ENCODE measurements around the gene ADAMTS6. TPM values are rescaled to one million over a fixed set of nuclear protein-coding genes. Genes with fewer than 3 reads are reported as not detected.
"Not testable (repeated sequence)": the region's sequence is repeated elsewhere in the genome, so short reads cannot be mapped to it uniquely, and the experiment has no call there.

The ADAMTS6 gene
- total and polyA plus RNA-seq, 4 experiments from 2014 or later = 0.14 to 1.8 (median 0.89) TPM; not detected in 1

- no peaks in the 10 kb centered on the region for H3K4me1 Mint-ChIP-seq
Measured at GRCh38 chr5:65395526-65396155, 86.1 kb downstream of the ADAMTS6 start.

GRCh38 chr5:65394087-65394486 is 87.6 kb downstream of the ADAMTS6 start:
- no peaks in the 10 kb centered on the region for H3K4me1 ChIP-seq (ENCODE audit: insufficient read depth, low read length)
- intact Hi-C loops (cut with micrococcal nuclease) = no loop called here

More at GRCh38 chr5:65395526-65396155, 86.1 kb downstream of the ADAMTS6 start:
- POLR2A ChIA-PET (ENCODE audit: partially characterized antibody) = no interaction called here
- H3K27me3 Mint-ChIP-seq = peaks cover 0 to 2% of the 10 kb centered on the region in 2 donors
- H3K4me3 Mint-ChIP-seq = no peak overlapping the region
- H3K27me3 ChIP-seq (ENCODE audit: insufficient read depth, low read length) = no peaks in the 10 kb centered on the region
- no peaks in the 10 kb centered on the region for H3K36me3 ChIP-seq (ENCODE audit: insufficient read depth, low read length)
- H3K36me3 Mint-ChIP-seq = no peaks in the 10 kb centered on the region
- CTCF ChIA-PET (ENCODE audit: partially characterized antibody) = interaction anchor here (0.9 kb wide), 1 partner anchor 911 kb away, joined by 3 read pairs; no protein-coding TSS in a partner anchor
- H3K27ac Mint-ChIP-seq = no peak overlapping the region
- H3K4me3 ChIP-seq (ENCODE audit: low read length in 2 of 2) = no peak overlapping the region
- no peak overlapping the region for H3K27ac ChIP-seq (ENCODE audit: low read depth, low read length)
- no peaks in the 10 kb centered on the region for H3K4me1 ChIP-seq (ENCODE audit: insufficient read depth, low read length)
- DNase-seq = no peak
- H3K9me3 Mint-ChIP-seq = no peaks in the 10 kb centered on the region
- H3K9me3 ChIP-seq (ENCODE audit: control insufficient read depth in 1 of 2, low read length in 2 of 2) = no peaks in the 10 kb centered on the region
- intact Hi-C loops (cut with micrococcal nuclease) = no loop called here

GRCh38 chr5:65391591-65391990 is 90.1 kb downstream of the ADAMTS6 start:
- Histone ChIP-seq H3K27ac (ENCODE audit: low read depth, low read length) (no peak overlapping the region), H3K4me3 (ENCODE audit: low read length in 2 of 2) (no peak overlapping the region), H3K27me3 (ENCODE audit: insufficient read depth, low read length) (no peaks in the 10 kb centered on the region), H3K9me3 (ENCODE audit: control insufficient read depth in 1 of 2, low read length in 2 of 2) (no peaks in the 10 kb centered on the region), H3K4me1 (ENCODE audit: insufficient read depth, low read length) (no peaks in the 10 kb centered on the region), H3K36me3 (ENCODE audit: insufficient read depth, low read length) (no peaks in the 10 kb centered on the region)
- CTCF ChIA-PET (ENCODE audit: partially characterized antibody) = no interaction called here
- intact Hi-C loops (cut with micrococcal nuclease) = no loop called here
- H3K4me1 Mint-ChIP-seq = no peaks in the 10 kb centered on the region
- H3K9me3 Mint-ChIP-seq = no peaks in the 10 kb centered on the region
- no peaks in the 10 kb centered on the region for H3K36me3 Mint-ChIP-seq
- H3K27ac Mint-ChIP-seq = no peak overlapping the region
- POLR2A ChIA-PET (ENCODE audit: partially characterized antibody) = no interaction called here
- DNase-seq = no peak
- no peak overlapping the region for H3K4me3 Mint-ChIP-seq
- H3K27me3 Mint-ChIP-seq = no peaks in the 10 kb centered on the region

More at GRCh38 chr5:65394087-65394486, 87.6 kb downstream of the ADAMTS6 start:
- Mint-ChIP-seq H3K27ac (no peak overlapping the region), H3K36me3 (no peaks in the 10 kb centered on the region), H3K4me1 (no peaks in the 10 kb centered on the region), H3K4me3 (no peak overlapping the region), H3K27me3 (peaks cover 0 to 2% of the 10 kb centered on the region in 2 donors), H3K9me3 (no peaks in the 10 kb centered on the region)
- no peak overlapping the region for H3K27ac ChIP-seq (ENCODE audit: low read depth, low read length)
- POLR2A ChIA-PET (ENCODE audit: partially characterized antibody) = no interaction called here
- no peak for DNase-seq
- no peaks in the 10 kb centered on the region for H3K9me3 ChIP-seq (ENCODE audit: control insufficient read depth in 1 of 2, low read length in 2 of 2)
- H3K4me3 ChIP-seq (ENCODE audit: low read length in 2 of 2) = no peak overlapping the region
- CTCF ChIA-PET (ENCODE audit: partially characterized antibody) = no interaction called here
- H3K27me3 ChIP-seq (ENCODE audit: insufficient read depth, low read length) = no peaks in the 10 kb centered on the region
- no peaks in the 10 kb centered on the region for H3K36me3 ChIP-seq (ENCODE audit: insufficient read depth, low read length)

- CTCF ChIA-PET (ENCODE audit: partially characterized antibody) = no interaction called here
Measured at GRCh38 chr5:65390208-65390607, 91.5 kb downstream of the ADAMTS6 start.

GRCh38 chr5:65383859-65384258 is 97.9 kb downstream of the ADAMTS6 start:
- no peaks in the 10 kb centered on the region for H3K27me3 ChIP-seq (ENCODE audit: insufficient read depth, low read length)
- no peak overlapping the region for H3K27ac ChIP-seq (ENCODE audit: low read depth, low read length)
- no peaks in the 10 kb centered on the region for H3K9me3 ChIP-seq (ENCODE audit: control insufficient read depth in 1 of 2, low read length in 2 of 2)
- no peaks in the 10 kb centered on the region for H3K36me3 ChIP-seq (ENCODE audit: insufficient read depth, low read length)
- intact Hi-C loops (cut with micrococcal nuclease) = no loop called here
- H3K36me3 Mint-ChIP-seq = no peaks in the 10 kb centered on the region
- H3K4me3 ChIP-seq (ENCODE audit: low read length in 2 of 2) = no peak overlapping the region
- no peak for DNase-seq
- H3K27me3 Mint-ChIP-seq = no peaks in the 10 kb centered on the region
- H3K4me3 Mint-ChIP-seq = no peak overlapping the region
- ChIA-PET POLR2A (ENCODE audit: partially characterized antibody) (no interaction called here), CTCF (ENCODE audit: partially characterized antibody) (no interaction called here)
- H3K27ac Mint-ChIP-seq = no peak overlapping the region
- H3K9me3 Mint-ChIP-seq = no peaks in the 10 kb centered on the region
- H3K4me1 Mint-ChIP-seq = no peaks in the 10 kb centered on the region
- H3K4me1 ChIP-seq (ENCODE audit: insufficient read depth, low read length) = no peaks in the 10 kb centered on the region

More at GRCh38 chr5:65390208-65390607, 91.5 kb downstream of the ADAMTS6 start:
- Histone ChIP-seq H3K36me3 (ENCODE audit: insufficient read depth, low read length) (no peaks in the 10 kb centered on the region), H3K9me3 (ENCODE audit: control insufficient read depth in 1 of 2, low read length in 2 of 2) (no peaks in the 10 kb centered on the region), H3K27ac (ENCODE audit: low read depth, low read length) (no peak overlapping the region), H3K4me1 (ENCODE audit: insufficient read depth, low read length) (no peaks in the 10 kb centered on the region), H3K4me3 (ENCODE audit: low read length in 2 of 2) (no peak overlapping the region), H3K27me3 (ENCODE audit: insufficient read depth, low read length) (no peaks in the 10 kb centered on the region)
- POLR2A ChIA-PET (ENCODE audit: partially characterized antibody) = no interaction called here
- no peak overlapping the region for H3K4me3 Mint-ChIP-seq
- H3K36me3 Mint-ChIP-seq = no peaks in the 10 kb centered on the region
- no peaks in the 10 kb centered on the region for H3K27me3 Mint-ChIP-seq
- H3K27ac Mint-ChIP-seq = no peak overlapping the region
- no peaks in the 10 kb centered on the region for H3K4me1 Mint-ChIP-seq
- no peak for DNase-seq
- intact Hi-C loops (cut with micrococcal nuclease) = no loop called here
- no peaks in the 10 kb centered on the region for H3K9me3 Mint-ChIP-seq

- no peaks in the 10 kb centered on the region for H3K9me3 ChIP-seq (ENCODE audit: control insufficient read depth in 1 of 2, low read length in 2 of 2)
- Mint-ChIP-seq H3K27ac (no peak overlapping the region), H3K4me3 (no peak overlapping the region), H3K9me3 (no peaks in the 10 kb centered on the region), H3K36me3 (no peaks in the 10 kb centered on the region), H3K27me3 (no peaks in the 10 kb centered on the region), H3K4me1 (no peaks in the 10 kb centered on the region)
- H3K27ac ChIP-seq (ENCODE audit: low read depth, low read length) = no peak overlapping the region
- ChIA-PET POLR2A (ENCODE audit: partially characterized antibody) (no interaction called here), CTCF (ENCODE audit: partially characterized antibody) (no interaction called here)
- H3K4me1 ChIP-seq (ENCODE audit: insufficient read depth, low read length) = no peaks in the 10 kb centered on the region
- no peak overlapping the region for H3K4me3 ChIP-seq (ENCODE audit: low read length in 2 of 2)
- DNase-seq = no peak
- H3K36me3 ChIP-seq (ENCODE audit: insufficient read depth, low read length) = no peaks in the 10 kb centered on the region
- intact Hi-C loops (cut with micrococcal nuclease) = no loop called here
- H3K27me3 ChIP-seq (ENCODE audit: insufficient read depth, low read length) = no peaks in the 10 kb centered on the region
Measured at GRCh38 chr5:65382582-65382981, 99.1 kb downstream of the ADAMTS6 start.

- CTCF ChIA-PET (ENCODE audit: partially characterized antibody); H3K36me3 Mint-ChIP-seq; H3K9me3 Mint-ChIP-seq; H3K36me3 ChIP-seq (ENCODE audit: insufficient read depth, low read length); POLR2A ChIA-PET (ENCODE audit: partially characterized antibody); H3K4me1 Mint-ChIP-seq; H3K27ac ChIP-seq (ENCODE audit: low read depth, low read length); DNase-seq; H3K27ac Mint-ChIP-seq; H3K27me3 ChIP-seq (ENCODE audit: insufficient read depth, low read length); H3K4me3 ChIP-seq (ENCODE audit: low read length in 2 of 2); H3K4me1 ChIP-seq (ENCODE audit: insufficient read depth, low read length); H3K27me3 Mint-ChIP-seq; intact Hi-C loops (cut with micrococcal nuclease); H3K4me3 Mint-ChIP-seq; H3K9me3 ChIP-seq (ENCODE audit: control insufficient read depth in 1 of 2, low read length in 2 of 2): not testable (repeated sequence)
Measured at GRCh38 chr5:65370505-65370904, 111.2 kb downstream of the ADAMTS6 start.

- Mint-ChIP-seq H3K27me3 (no peaks in the 10 kb centered on the region), H3K4me3 (no peak overlapping the region), H3K9me3 (peaks cover 0 to 2% (median 0%) of the 10 kb centered on the region in 8 donors), H3K4me1 (no peaks in the 10 kb centered on the region), H3K27ac (no peak overlapping the region), H3K36me3 (no peaks in the 10 kb centered on the region)
- Histone ChIP-seq H3K27ac (ENCODE audit: low read depth, low read length) (no peak overlapping the region), H3K9me3 (ENCODE audit: control insufficient read depth in 1 of 2, low read length in 2 of 2) (no peaks in the 10 kb centered on the region), H3K36me3 (ENCODE audit: insufficient read depth, low read length) (no peaks in the 10 kb centered on the region), H3K4me1 (ENCODE audit: insufficient read depth, low read length) (no peaks in the 10 kb centered on the region), H3K27me3 (ENCODE audit: insufficient read depth, low read length) (no peaks in the 10 kb centered on the region), H3K4me3 (ENCODE audit: low read length in 2 of 2) (no peak overlapping the region)
- intact Hi-C loops (cut with micrococcal nuclease) = no loop called here
- ChIA-PET CTCF (ENCODE audit: partially characterized antibody) (no interaction called here), POLR2A (ENCODE audit: partially characterized antibody) (no interaction called here)
- DNase-seq = no peak
Measured at GRCh38 chr5:65366655-65367054, 115.1 kb downstream of the ADAMTS6 start.

Data from CD4-positive, alpha-beta memory T cell (primary cell).